ENCODE results near the gene CCDC87.
"Not testable (repeated sequence)": the region's sequence is repeated elsewhere in the genome, so short reads cannot be mapped to it uniquely, and the experiment has no call there.

The CCDC87 gene

DNA sequence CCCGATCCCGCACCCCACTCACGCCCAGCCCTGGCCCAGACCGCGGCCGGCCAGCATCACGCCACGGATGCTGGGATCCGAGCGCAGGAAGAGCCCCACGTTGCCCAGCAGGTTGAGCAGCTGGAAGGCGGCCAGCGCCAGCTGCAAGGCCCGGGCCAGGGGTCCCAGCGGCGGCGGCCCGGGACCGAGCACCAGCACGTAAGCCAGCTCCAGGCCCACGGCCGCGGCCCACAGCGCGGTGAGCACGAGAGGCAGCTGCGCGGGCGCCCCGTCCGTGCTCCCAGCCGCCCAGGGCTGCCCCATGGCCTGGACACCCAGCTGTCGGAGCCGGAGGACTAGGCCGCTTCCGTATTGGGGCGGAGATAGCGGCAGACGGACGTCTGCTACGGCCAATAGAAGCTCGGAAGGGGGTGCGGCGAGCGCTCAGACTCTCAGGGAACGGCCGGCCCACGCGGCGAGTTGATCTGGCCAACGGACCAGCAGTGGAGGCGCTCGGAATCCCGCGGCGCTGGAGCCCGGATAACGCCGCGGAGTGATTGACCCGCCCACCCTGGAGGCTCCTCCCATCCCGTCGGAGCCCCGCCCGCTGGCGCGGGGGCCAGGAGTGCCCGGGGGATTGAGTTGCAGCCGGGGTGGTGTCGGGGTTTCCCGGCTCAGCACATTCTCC, 47.0 kb downstream of the CCDC87 start, which contains the start of gene ZDHHC24:
TSS of gene ZDHHC24 (minus strand) at position 348 of the 667 bp plus-strand sequence. CDS start at position 303, 45 bp downstream.
- peaks cover 10% of the 10 kb centered on the region for H3K36me3 Mint-ChIP-seq (ENCODE audit: low read depth)
- no peaks in the 10 kb centered on the region for H3K9me3 Mint-ChIP-seq
- H3K4me3 Mint-ChIP-seq, result peak within 1 kb of the TSS; percentile 90
- H3K4me1 Mint-ChIP-seq (ENCODE audit: low read depth), result peaks cover 22% of the 10 kb centered on the region
- peak within 1 kb of the TSS; percentile 67 for H3K27ac Mint-ChIP-seq
- H3K27me3 Mint-ChIP-seq (ENCODE audit: low read depth), result peaks cover 10% of the 10 kb centered on the region

DNA sequence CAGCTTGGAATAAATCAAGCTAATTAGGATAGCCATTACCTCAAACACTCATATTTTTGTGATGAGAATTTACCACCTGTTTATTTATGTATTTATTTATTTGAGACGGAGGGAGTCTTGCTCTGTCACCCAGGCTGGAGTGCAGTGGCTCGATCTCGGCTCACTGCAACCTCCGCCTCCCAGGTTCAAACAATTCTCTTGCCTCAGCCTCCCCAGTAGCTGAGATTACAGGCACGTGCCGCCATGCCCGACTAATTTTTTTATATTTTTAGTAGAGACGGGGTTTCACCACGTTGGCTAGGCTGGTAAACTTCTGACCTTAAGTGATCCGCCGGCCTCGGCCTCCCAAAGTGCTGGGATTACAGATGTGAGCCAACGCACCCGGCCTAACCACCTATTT, 47.9 kb downstream of the CCDC87 start:
- H3K9me3 Mint-ChIP-seq; H3K36me3 Mint-ChIP-seq (ENCODE audit: low read depth): not testable (repeated sequence)
- Mint-ChIP-seq H3K4me3 (peak overlapping the region; percentile 90), H3K4me1 (ENCODE audit: low read depth) (peaks cover 22% of the 10 kb centered on the region), H3K27me3 (ENCODE audit: low read depth) (peaks cover 10% of the 10 kb centered on the region), H3K27ac (peak overlapping the region; percentile 67)

DNA sequence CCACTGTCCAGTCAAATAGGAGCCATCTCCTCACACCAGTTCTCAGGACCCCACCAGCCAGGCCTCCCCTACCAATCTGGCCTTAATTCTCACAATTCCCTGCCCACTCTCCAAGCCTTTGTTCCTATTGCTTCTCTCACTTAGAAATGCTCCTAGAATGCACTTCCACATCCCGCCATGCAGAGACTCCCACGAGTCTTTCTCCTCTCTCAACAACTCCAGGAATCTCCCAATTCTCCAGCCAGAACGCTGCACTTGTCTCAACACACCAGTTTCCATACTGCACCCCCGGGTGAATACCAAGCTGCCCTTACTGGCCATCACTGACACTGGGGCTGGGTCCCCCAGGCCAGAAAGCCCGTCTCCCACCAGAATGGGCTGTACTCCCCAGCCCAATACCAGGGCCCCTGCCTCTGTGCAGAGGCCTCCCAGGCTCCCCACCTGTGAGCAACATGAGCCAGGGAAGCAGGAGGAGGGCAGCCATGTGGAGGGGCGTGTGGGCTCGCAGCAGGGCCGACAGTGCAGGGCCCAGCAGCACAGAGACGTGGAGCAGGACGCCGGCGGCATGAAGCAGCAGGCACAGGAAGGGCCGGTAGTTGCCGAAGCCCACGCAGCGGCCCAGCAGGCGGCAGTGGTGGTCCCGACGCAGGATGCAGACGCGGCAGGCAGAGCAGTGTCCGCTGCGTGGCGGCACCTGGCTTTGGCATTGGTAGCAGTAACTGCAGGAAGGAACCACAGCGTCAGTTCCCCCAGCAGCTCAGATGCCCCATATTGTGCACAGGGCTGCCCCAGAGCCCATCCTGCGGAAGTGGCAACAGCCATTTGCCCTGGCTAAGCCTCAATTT, 49.4 kb downstream of the CCDC87 start:
- Mint-ChIP-seq H3K36me3 (ENCODE audit: low read depth) (peaks cover 15% of the 10 kb centered on the region), H3K4me3 (peak overlapping the region; percentile 73), H3K27me3 (ENCODE audit: low read depth) (peaks cover 2% of the 10 kb centered on the region), H3K27ac (peak overlapping the region; percentile 73), H3K9me3 (no peaks in the 10 kb centered on the region), H3K4me1 (ENCODE audit: low read depth) (peaks cover 22% of the 10 kb centered on the region)

DNA sequence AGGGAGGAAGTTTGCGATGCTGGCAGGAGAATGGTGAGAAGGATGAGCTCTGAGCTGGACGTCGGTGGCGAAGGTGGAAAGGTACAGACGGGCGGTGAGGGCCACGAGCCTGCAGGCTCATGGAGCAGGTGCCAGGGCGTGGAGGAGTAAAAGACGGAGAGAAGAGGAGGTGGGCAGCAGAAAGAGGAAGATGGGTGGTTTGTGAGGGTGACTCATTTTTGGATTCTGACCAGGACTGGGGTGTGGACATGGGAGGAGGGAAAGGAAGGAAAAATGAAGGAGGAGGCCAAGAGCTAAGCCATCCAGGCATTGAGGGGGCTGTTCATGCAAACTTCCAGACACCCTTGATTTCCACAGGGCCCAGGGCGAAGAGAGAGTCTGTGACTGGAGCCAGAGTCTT, 50.5 kb downstream of the CCDC87 start:
- H3K27me3 Mint-ChIP-seq (ENCODE audit: low read depth), result no peaks in the 10 kb centered on the region
- H3K4me1 Mint-ChIP-seq (ENCODE audit: low read depth), result peaks cover 22% of the 10 kb centered on the region
- H3K36me3 Mint-ChIP-seq (ENCODE audit: low read depth), result peaks cover 16% of the 10 kb centered on the region
- H3K9me3 Mint-ChIP-seq, result no peaks in the 10 kb centered on the region
- H3K4me3 Mint-ChIP-seq, result no peak overlapping the region
- H3K27ac Mint-ChIP-seq, result peak overlapping the region; percentile 29

DNA sequence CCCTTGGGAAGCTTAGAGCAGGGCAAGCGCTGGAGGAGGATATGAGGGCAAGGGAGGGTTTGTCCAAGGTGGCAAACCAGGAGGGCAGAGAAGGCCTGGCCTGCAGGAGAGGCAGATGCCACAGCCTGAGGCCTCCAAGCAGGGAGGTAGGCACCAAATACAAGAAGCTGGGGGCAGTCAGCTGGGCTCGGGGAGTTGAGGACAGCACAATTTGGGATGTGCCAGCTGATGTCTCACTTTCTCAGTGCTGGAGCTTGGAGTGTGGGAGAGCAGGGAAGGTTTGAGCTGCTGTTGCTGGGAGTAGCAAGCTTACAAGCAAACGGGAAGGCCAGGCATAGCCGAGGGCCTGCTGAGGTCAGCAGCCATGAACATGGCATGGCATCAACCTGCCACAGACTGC, 51.0 kb downstream of the CCDC87 start:
- H3K27me3 Mint-ChIP-seq (ENCODE audit: low read depth), result no peaks in the 10 kb centered on the region

DNA sequence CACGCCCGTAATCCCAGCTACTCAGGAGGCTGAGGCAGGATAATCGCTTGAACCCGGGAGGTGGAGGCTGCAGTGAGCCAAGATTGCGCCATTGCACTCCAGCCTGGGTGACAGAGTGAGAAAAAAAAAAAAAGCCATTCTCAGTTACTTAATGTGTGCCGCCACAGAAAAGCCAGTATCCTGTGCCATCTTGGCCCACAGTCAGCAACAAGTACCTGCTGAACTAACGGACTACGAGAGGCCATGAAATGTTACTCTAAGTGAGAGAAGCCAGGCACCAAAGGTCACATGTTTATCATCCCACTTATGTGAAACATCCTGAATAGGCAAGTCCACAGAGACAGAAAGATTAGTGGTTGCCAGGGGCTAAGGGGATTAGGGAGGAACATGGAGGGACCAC, 52.3 kb downstream of the CCDC87 start:
- H3K9me3 Mint-ChIP-seq; H3K4me3 Mint-ChIP-seq; H3K27me3 Mint-ChIP-seq (ENCODE audit: low read depth); H3K27ac Mint-ChIP-seq: not testable (repeated sequence)
- Mint-ChIP-seq H3K36me3 (ENCODE audit: low read depth) (peaks cover 20% of the 10 kb centered on the region), H3K4me1 (ENCODE audit: low read depth) (peaks cover 22% of the 10 kb centered on the region)

More for the DNA sequence above, 51.0 kb downstream of the CCDC87 start:
- Mint-ChIP-seq H3K4me3 (no peak overlapping the region), H3K27ac (no peak overlapping the region), H3K36me3 (ENCODE audit: low read depth) (peaks cover 16% of the 10 kb centered on the region), H3K9me3 (no peaks in the 10 kb centered on the region), H3K4me1 (ENCODE audit: low read depth) (peaks cover 22% of the 10 kb centered on the region)
